ENCODE results near the gene LONRF2.

LONRF2 gene

GRCh38 chr2:100301881-100302584 lies 20.3 kb downstream of the LONRF2 start:
- H3K4me2 ChIP-seq = no peak overlapping the region
- H3K27me3 ChIP-seq = no peaks in the 10 kb centered on the region
- no peak overlapping the region for H3K4me3 ChIP-seq
- no peaks in the 10 kb centered on the region for H3K4me1 ChIP-seq
- H3K27ac ChIP-seq = no peak overlapping the region
- H3K36me3 ChIP-seq = no peaks in the 10 kb centered on the region
- TF ChIP-seq Cebpa-rat (IDR thresholded peaks at IDR 0.05) = no peak
- H4K20me1 ChIP-seq = no peaks in the 10 kb centered on the region
- H3K9me3 ChIP-seq = peaks cover 4% of the 10 kb centered on the region; the same call in 1 of the 2 replicates
- H3K9ac ChIP-seq = no peak overlapping the region

DNA sequence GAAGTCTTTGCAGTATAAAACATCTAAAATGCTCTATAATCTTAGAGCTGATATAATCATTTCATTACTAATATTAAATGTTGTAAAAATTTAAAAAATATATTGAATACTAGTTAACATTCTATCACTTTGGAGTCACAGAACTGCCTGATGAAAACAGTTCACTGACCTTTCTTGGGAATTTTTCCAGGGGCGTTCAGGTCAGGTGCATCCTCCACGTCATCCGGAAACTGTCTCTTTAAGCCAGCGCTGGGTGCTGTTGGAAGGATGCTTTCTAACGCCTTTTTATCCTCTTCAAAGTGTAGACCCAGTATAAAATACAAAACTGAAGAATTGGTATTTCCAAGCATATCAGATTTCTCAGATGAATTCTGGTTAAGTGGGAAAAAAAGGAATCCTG lies 22.8 kb downstream of the LONRF2 start:
- no peaks in the 10 kb centered on the region for H3K36me3 ChIP-seq
- H3K27ac ChIP-seq = no peak overlapping the region
- no peaks in the 10 kb centered on the region for H4K20me1 ChIP-seq
- no peak overlapping the region for H3K4me3 ChIP-seq
- peaks cover 4% of the 10 kb centered on the region; the same call in 1 of the 2 replicates for H3K9me3 ChIP-seq
- H3K4me1 ChIP-seq = no peaks in the 10 kb centered on the region
- H3K4me2 ChIP-seq = no peak overlapping the region
- H3K27me3 ChIP-seq = no peaks in the 10 kb centered on the region
- no peak overlapping the region for H3K9ac ChIP-seq
- TF ChIP-seq Cebpa-rat (IDR thresholded peaks at IDR 0.05) = no peak

DNA sequence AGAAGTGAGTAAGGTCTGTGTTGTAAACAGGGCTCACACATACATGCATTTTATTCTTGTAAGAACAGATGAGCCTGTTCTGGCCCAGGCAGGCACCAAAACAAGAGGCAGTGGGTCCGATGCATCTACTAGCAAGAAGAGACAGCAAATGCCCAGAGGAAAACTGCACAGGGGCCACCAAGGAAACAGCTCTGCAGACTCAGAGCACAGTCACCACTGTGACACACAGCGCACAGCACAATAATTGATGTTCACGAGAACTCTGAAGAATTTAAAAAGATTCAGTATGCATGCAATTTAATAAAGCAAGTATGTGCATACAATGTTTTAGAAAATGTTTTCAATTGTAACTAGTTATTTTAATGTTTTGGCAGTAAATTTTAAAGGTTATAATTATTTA lies 24.8 kb downstream of the LONRF2 start:
- TF ChIP-seq Cebpa-rat (IDR thresholded peaks at IDR 0.05) = no peak
- Histone ChIP-seq H3K4me3 (no peak overlapping the region), H3K9ac (no peak overlapping the region), H3K9me3 (no peaks in the 10 kb centered on the region), H3K36me3 (no peaks in the 10 kb centered on the region), H3K27me3 (peaks cover 9% of the 10 kb centered on the region; the same call in 1 of the 2 replicates), H3K4me2 (no peak overlapping the region), H3K27ac (no peak overlapping the region), H3K4me1 (no peaks in the 10 kb centered on the region), H4K20me1 (no peaks in the 10 kb centered on the region)

DNA sequence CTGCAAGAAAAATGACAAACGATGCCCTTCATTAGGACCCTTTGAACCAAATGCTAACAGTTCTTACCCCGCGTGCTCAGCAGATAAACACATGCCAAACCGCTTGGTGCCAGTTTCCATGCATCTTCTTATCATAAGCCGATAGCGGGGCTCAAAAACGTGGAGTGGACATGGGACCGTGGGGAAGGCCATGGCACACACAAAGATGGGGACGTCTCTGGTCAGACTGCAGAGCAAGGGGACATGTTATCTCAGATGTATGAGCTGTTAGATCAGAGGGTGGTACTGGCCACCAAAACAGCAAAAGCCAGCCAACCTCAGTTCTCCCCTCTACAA lies 28.2 kb downstream of the LONRF2 start:
- Histone ChIP-seq H3K4me3 (no peak overlapping the region), H3K36me3 (no peaks in the 10 kb centered on the region), H4K20me1 (no peaks in the 10 kb centered on the region), H3K4me2 (no peak overlapping the region), H3K27me3 (peaks cover 29% of the 10 kb centered on the region), H3K9ac (no peak overlapping the region), H3K27ac (no peak overlapping the region), H3K4me1 (peaks cover 16% of the 10 kb centered on the region), H3K9me3 (no peaks in the 10 kb centered on the region)
- no peak for TF ChIP-seq Cebpa-rat (IDR thresholded peaks at IDR 0.05)

DNA sequence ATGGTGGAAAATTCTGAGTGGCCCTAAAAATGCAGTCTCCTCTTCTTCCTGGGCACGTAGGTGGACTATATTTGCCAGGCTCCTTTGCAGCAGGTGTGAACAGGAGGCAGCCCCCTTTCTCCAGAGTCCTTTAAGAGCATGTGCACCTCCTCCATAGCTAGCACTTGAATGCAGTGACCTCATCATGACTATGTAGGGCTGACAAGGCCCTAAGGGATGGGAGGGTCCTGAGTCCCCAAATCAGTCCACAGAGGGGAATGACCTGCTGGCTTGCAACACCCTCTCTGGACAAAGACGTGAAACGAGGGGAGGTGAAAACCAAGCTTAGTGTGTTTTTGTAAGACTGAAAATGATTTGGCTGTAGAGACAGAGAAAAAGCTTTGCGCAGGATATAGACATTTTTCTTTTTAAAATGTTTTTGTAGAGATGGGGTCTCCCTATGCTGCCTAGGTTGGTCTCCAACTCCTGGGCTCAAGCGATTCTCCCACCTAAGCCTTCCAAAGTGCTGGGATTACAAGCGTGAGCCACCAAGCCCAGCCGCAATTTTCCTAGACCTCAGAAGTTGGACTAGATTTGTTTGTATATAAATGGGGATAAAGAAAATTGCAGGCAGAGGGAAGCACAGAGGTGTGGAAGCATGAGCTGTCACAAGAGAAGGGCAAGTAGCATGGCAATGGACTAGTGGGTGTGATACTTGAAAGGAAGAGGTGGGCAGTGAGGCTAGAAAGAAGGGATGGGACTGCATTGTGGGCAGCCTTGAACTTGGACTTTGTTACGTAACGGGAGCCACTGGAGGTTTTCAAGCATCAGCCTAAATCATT lies 28.8 kb downstream of the LONRF2 start:
- H3K9ac ChIP-seq = no peak overlapping the region
- H3K9me3 ChIP-seq = no peaks in the 10 kb centered on the region
- H3K27me3 ChIP-seq = peaks cover 29% of the 10 kb centered on the region
- no peak overlapping the region for H3K27ac ChIP-seq
- no peak for TF ChIP-seq Cebpa-rat (IDR thresholded peaks at IDR 0.05)
- no peaks in the 10 kb centered on the region for H4K20me1 ChIP-seq
- H3K36me3 ChIP-seq = no peaks in the 10 kb centered on the region
- peaks cover 21% of the 10 kb centered on the region for H3K4me1 ChIP-seq
- no peak overlapping the region for H3K4me2 ChIP-seq
- H3K4me3 ChIP-seq = no peak overlapping the region

- Histone ChIP-seq H3K9ac (no peak overlapping the region), H3K9me3 (no peaks in the 10 kb centered on the region), H4K20me1 (no peaks in the 10 kb centered on the region), H3K36me3 (no peaks in the 10 kb centered on the region), H3K4me2 (0 out of 2 replicates have a peak overlapping the region, but pooled peaks have one; percentile 9), H3K4me3 (no peak overlapping the region), H3K27ac (no peak overlapping the region), H3K4me1 (peaks cover 21% of the 10 kb centered on the region), H3K27me3 (peaks cover 29% of the 10 kb centered on the region)
- TF ChIP-seq Cebpa-rat (IDR thresholded peaks at IDR 0.05) = no peak
Observed at GRCh38 chr2:100292022-100292580, 30.2 kb downstream of the LONRF2 start.

DNA sequence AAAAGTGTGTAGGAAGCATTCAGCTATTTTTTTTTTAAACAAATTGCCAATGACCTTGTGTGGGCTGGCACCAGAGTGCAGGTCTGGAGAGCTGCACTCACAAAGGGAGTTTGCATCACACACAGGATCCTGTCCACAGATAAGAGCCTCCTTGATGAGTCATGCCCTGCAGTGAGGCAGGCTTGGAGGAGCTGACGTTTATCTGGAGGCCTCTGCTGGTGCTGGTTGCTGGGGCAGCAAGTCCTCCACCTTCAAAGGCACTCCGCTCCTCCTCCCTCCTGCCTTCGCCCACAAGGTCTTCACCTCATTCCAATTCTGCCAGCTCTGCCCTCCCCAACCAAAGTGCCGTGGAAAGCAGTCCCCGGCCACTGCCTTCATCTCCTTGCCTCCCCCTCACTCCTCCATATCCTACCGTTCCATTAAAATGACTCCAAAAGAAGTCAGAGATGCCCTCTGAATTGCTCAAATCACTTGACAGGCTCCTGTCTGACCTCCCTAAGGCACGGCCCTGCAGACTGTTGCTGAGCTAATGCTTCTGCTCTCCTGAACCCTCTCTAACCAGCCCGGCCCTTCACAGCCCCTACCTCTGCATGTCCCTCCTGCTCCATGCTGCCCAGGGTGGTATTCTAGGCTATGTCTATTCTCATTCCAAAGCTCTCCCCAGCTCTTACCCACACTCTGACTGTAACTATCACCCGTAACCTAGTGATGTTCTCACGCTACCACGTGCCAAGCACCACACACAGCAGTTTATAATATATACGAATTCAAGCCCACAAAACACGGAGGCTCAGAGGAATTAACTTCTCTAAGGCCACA lies 30.9 kb downstream of the LONRF2 start:
- H3K27ac ChIP-seq = no peak overlapping the region
- no peak overlapping the region for H3K4me3 ChIP-seq
- H3K27me3 ChIP-seq = peaks cover 29% of the 10 kb centered on the region
- peak overlapping the region; percentile 50 for H3K4me2 ChIP-seq
- H3K9me3 ChIP-seq = no peaks in the 10 kb centered on the region
- no peaks in the 10 kb centered on the region for H4K20me1 ChIP-seq
- H3K9ac ChIP-seq = no peak overlapping the region
- H3K36me3 ChIP-seq = no peaks in the 10 kb centered on the region
- H3K4me1 ChIP-seq = peaks cover 21% of the 10 kb centered on the region
- no peak for TF ChIP-seq Cebpa-rat (IDR thresholded peaks at IDR 0.05)

GRCh38 chr2:100290718-100291151 lies 31.6 kb downstream of the LONRF2 start:
- H3K27ac ChIP-seq = no peak overlapping the region
- no peaks in the 10 kb centered on the region for H3K9me3 ChIP-seq
- H3K36me3 ChIP-seq = no peaks in the 10 kb centered on the region
- peaks cover 29% of the 10 kb centered on the region for H3K27me3 ChIP-seq
- H3K4me1 ChIP-seq = peaks cover 21% of the 10 kb centered on the region
- H4K20me1 ChIP-seq = no peaks in the 10 kb centered on the region
- no peak overlapping the region for H3K9ac ChIP-seq
- peak overlapping the region; percentile 50 for H3K4me2 ChIP-seq
- no peak overlapping the region for H3K4me3 ChIP-seq
- TF ChIP-seq Cebpa-rat (IDR thresholded peaks at IDR 0.05) = no peak

GRCh38 chr2:100289020-100289419 lies 33.3 kb downstream of the LONRF2 start:
- Histone ChIP-seq H3K9me3 (no peaks in the 10 kb centered on the region), H3K4me3 (no peak overlapping the region), H4K20me1 (no peaks in the 10 kb centered on the region), H3K27me3 (peaks cover 27% of the 10 kb centered on the region), H3K4me1 (peaks cover 21% of the 10 kb centered on the region), H3K4me2 (peak overlapping the region; percentile 33), H3K27ac (no peak overlapping the region), H3K9ac (no peak overlapping the region), H3K36me3 (no peaks in the 10 kb centered on the region)
- no peak for TF ChIP-seq Cebpa-rat (IDR thresholded peaks at IDR 0.05)
